HCT116 (cell line): Measurements from ENCODE around the gene TMEM203. TPM values are rescaled to one million over a fixed set of nuclear protein-coding genes. Genes with fewer than 3 reads are reported as not detected.

Experiments used
- ATAC-seq: fragments of 200-7000 bp; cut with Tn5 transposase; 2 replicates; pipeline ENCODE4 v1.9.1; 2020; ENCODE audit warnings: mild to moderate bottlenecking, moderate library complexity
- BruUV-seq: library from RNA; stranded (reverse); fragments of 400-500 nt; replicated peaks from 2 replicates; lab custom pipeline; 2021; lab: Mats Ljungman, UMichigan
- CTCF ChIA-PET: fragments of 300-600 bp; sonication (Branson Sonifier 250); formaldehyde crosslinking; loops from one replicate; lab custom pipeline; 2021; ENCODE audit warnings: antibody characterized with exemption; lab: Charles Lee
- POLR2A ChIA-PET: fragments of 300-600, 350-600 bp; sonication (Branson Sonifier 250); formaldehyde crosslinking; loops from one replicate; lab custom pipeline; 2021; ENCODE audit warnings: antibody characterized with exemption; lab: Charles Lee
- RAD21 ChIA-PET, 2 experiments: fragments of 300-600 bp; sonication (Branson Sonifier 250); formaldehyde crosslinking; loops; one replicate each; lab custom pipeline; 2023; ENCODE audit warnings: low total read pairs in 2 of 2; ENCODE audit not compliant: uncharacterized antibody in 2 of 2, unreplicated experiment in 2 of 2, low non-redundant PET in 1 of 2; lab: Charles Lee
- DNase-seq: peaks from one replicate; pipeline ENCODE4 v3.0.0-alpha.2; 2010; ENCODE audit warnings: low read depth, low spot score
- H2AFZ ChIP-seq: fragments of 200-600 bp; shearing (Covaris generic), sonication (generic); 2 replicates; pipeline ENCODE4 v1.6.1; 2017; ENCODE audit warnings: low read depth, mixed run types, mixed read lengths, antibody characterized with exemption, low read length; ENCODE audit not compliant: poor library complexity, severe bottlenecking
- H3K27ac ChIP-seq: 2 replicates; pipeline ENCODE4 v1.5.1; 2012; ENCODE audit warnings: low read depth, low read length
- H3K27me3 ChIP-seq: fragments of 200-600 bp; sonication (generic); 2 replicates; pipeline ENCODE4 v1.6.1; 2016; ENCODE audit warnings: mixed run types, low read length, mixed read lengths; ENCODE audit not compliant: insufficient read depth
- H3K36me3 ChIP-seq, 2 experiments: fragments of 200-500 bp in 1 of 2; fragments of 200-600 bp in 1 of 2; sonication (Bioruptor generic) in 1 of 2; sonication (generic) in 1 of 2; 2 replicates each; pipeline versions ENCODE4 v1.5.1 to v1.6.1; 2014 to 2016; ENCODE audit warnings: low read length in 2 of 2, inconsistent platforms in 1 of 2, mixed read lengths in 1 of 2, mixed run types in 1 of 2; ENCODE audit not compliant: insufficient read depth in 2 of 2, control insufficient read depth in 1 of 2
- H3K4me1 ChIP-seq, 2 experiments: fragments of 200-600 bp in 1 of 2; sonication (generic) in 1 of 2; 2 replicates each; pipeline versions ENCODE4 v1.5.1 to v1.6.1; 2012 to 2017; ENCODE audit warnings: low read length in 2 of 2, inconsistent platforms in 1 of 2, mild to moderate bottlenecking in 1 of 2, mixed read lengths in 1 of 2, mixed run types in 1 of 2, moderate library complexity in 1 of 2; ENCODE audit not compliant: insufficient read depth in 2 of 2, control insufficient read depth in 1 of 2
- H3K4me2 ChIP-seq: fragments of 200-600 bp; sonication (generic); 2 replicates; pipeline ENCODE4 v1.6.1; 2017; ENCODE audit warnings: mixed run types, low read length, mixed read lengths
- H3K4me3 ChIP-seq, 2 experiments: fragments of 200-600 bp in 1 of 2; sonication (generic) in 1 of 2; replicated peaks in 1 of 2; 2 replicates each; pipeline ENCODE4 v1.5.1; 2011 to 2016; ENCODE audit warnings: low read length in 2 of 2, control low read depth in 1 of 2, low read depth in 1 of 2, mild to moderate bottlenecking in 1 of 2, mixed read lengths in 1 of 2, mixed run types in 1 of 2
- H3K79me2 ChIP-seq: fragments of 200-600 bp; sonication (generic); 2 replicates; pipeline ENCODE4 v1.6.1; 2017; ENCODE audit warnings: mild to moderate bottlenecking, mixed run types, low read length, moderate library complexity, mixed read lengths; ENCODE audit not compliant: insufficient read depth
- H3K9ac ChIP-seq: fragments of 200-600 bp; sonication (generic); 2 replicates; pipeline ENCODE4 v1.6.1; 2016; ENCODE audit warnings: low read length, mixed read lengths
- H3K9me2 ChIP-seq: fragments of 200-600 bp; sonication (generic), shearing (Covaris generic); 2 replicates; pipeline ENCODE4 v1.6.1; 2017; ENCODE audit warnings: mixed run types, mild to moderate bottlenecking, moderate library complexity; ENCODE audit not compliant: insufficient read depth
- H3K9me3 ChIP-seq, 2 experiments: fragments of 200-500 bp in 1 of 2; fragments of 200-600 bp in 1 of 2; sonication (Bioruptor generic) in 1 of 2; sonication (generic) in 1 of 2; 2 replicates each; pipeline ENCODE4 v1.6.1; 2014 to 2017; ENCODE audit warnings: low read length in 2 of 2, mixed read lengths in 2 of 2, inconsistent platforms in 1 of 2, low read depth in 1 of 2, mild to moderate bottlenecking in 1 of 2, mixed run types in 1 of 2, moderate library complexity in 1 of 2; ENCODE audit not compliant: control insufficient read depth in 1 of 2, insufficient read depth in 1 of 2
- H4K20me1 ChIP-seq: fragments of 200-600 bp; sonication (generic), shearing (Covaris generic); 2 replicates; pipeline ENCODE4 v1.6.1; 2017; ENCODE audit warnings: mixed run types, mild to moderate bottlenecking, moderate library complexity; ENCODE audit not compliant: insufficient read depth
- FOSL1 ChIP-seq: IDR thresholded peaks from 2 replicates; pipeline ENCODE4 v1.6.1; 2012; ENCODE audit warnings: low read depth
- JUND ChIP-seq: IDR thresholded peaks from 2 replicates; pipeline ENCODE4 v1.6.1; 2012
- MAX ChIP-seq: IDR thresholded peaks from 2 replicates; pipeline ENCODE4 v1.6.1; 2012
- RAD21 ChIP-seq: IDR thresholded peaks from 2 replicates; pipeline ENCODE4 v1.6.1; 2012; ENCODE audit warnings: low read depth, mild to moderate bottlenecking
- SRF ChIP-seq: IDR thresholded peaks from 2 replicates; pipeline ENCODE4 v1.6.1; 2012; ENCODE audit warnings: low read depth
- YY1 ChIP-seq: IDR thresholded peaks from 2 replicates; pipeline ENCODE4 v1.6.1; 2011; ENCODE audit warnings: low read length, low read depth, moderate library complexity, mild to moderate bottlenecking; ENCODE audit not compliant: insufficient replicate concordance; ENCODE audit errors: extremely low read depth
- ZFX ChIP-seq: fragments of 450-650 bp; IDR thresholded peaks from 2 replicates; pipeline ENCODE4 v1.6.1; 2017
- ZNF274 ChIP-seq: fragments of 200-500 bp; sonication (Bioruptor generic); IDR thresholded peaks from 2 replicates; pipeline ENCODE4 v1.6.1; 2014; ENCODE audit warnings: mild to moderate bottlenecking, low read depth, low read length, inconsistent platforms
- intact Hi-C: fragments of 100-400 bp; cut with micrococcal nuclease; formaldehyde crosslinking; loops from 2 replicates; pipeline ENCODE4 v1.10.0; 2022
- total RNA-seq: library from RNA; stranded (reverse); gene quantifications from one replicate; pipeline ENCODE4 v1.2.1, GENCODE V29; 2021; ENCODE audit not compliant: unreplicated experiment
- TF ChIP-seq, protein P1 (sequence below), 3 experiments: fragments of 200-600 bp in 1 of 3; sonication (generic) in 1 of 3; IDR thresholded peaks in 2 of 3; conservative IDR thresholded peaks in 1 of 3; 2 replicates each; pipeline ENCODE4 v1.5.1; 2012 to 2017; ENCODE audit warnings: low read depth in 2 of 3, low read length in 2 of 3, antibody characterized with exemption in 1 of 3, borderline replicate concordance in 1 of 3, control low read depth in 1 of 3, mild to moderate bottlenecking in 1 of 3, mixed read lengths in 1 of 3, mixed run types in 1 of 3, moderate library complexity in 1 of 3; ENCODE audit not compliant: insufficient read depth in 1 of 3
- TF ChIP-seq, protein P2 (sequence below): IDR thresholded peaks from 2 replicates; pipeline ENCODE4 v1.6.1; 2011; ENCODE audit warnings: mild to moderate bottlenecking, low read length, moderate library complexity; ENCODE audit not compliant: insufficient replicate concordance; ENCODE audit errors: extremely low read depth
- TF ChIP-seq, protein P3 (sequence below): IDR thresholded peaks from 2 replicates; pipeline ENCODE4 v1.6.1; 2012; ENCODE audit warnings: low read depth

TMEM203 gene
- total RNA-seq, 1 experiment from 2014 or later, result 45.0 TPM

- Histone ChIP-seq H4K20me1 (peaks cover 10% of the 10 kb centered on the region; the same call in 1 of the 2 replicates), H3K9ac (no peak overlapping the region), H3K27me3 (no peaks in the 10 kb centered on the region), H3K9me3 (no peaks in the 10 kb centered on the region), H3K36me3 (peaks cover 2 to 9% of the 10 kb centered on the region in 2 experiments; a peak in 2 of 4 replicates), H3K4me3 (no peak overlapping the region), H3K4me2 (no peak overlapping the region), H2AFZ (no peak overlapping the region)
- ChIA-PET CTCF (interaction anchor here (1.0 to 1.2 kb wide), 2 partner anchors 11 to 180 kb away, joined by 4 read pairs; no protein-coding TSS in a partner anchor), POLR2A (no interaction called here), RAD21 (no interaction called here)
- intact Hi-C loops, result no loop called here
- DNase-seq, result no peak
- no TSS peak for BruUV-seq
- TF ChIP-seq MAX (no peak), RAD21 (no peak), SRF (no peak), YY1 (no peak), ZFX (no peak), FOSL1 (no peak), JUND (no peak), ZNF274 (no peak)
- TF ChIP-seq, protein P1, sequence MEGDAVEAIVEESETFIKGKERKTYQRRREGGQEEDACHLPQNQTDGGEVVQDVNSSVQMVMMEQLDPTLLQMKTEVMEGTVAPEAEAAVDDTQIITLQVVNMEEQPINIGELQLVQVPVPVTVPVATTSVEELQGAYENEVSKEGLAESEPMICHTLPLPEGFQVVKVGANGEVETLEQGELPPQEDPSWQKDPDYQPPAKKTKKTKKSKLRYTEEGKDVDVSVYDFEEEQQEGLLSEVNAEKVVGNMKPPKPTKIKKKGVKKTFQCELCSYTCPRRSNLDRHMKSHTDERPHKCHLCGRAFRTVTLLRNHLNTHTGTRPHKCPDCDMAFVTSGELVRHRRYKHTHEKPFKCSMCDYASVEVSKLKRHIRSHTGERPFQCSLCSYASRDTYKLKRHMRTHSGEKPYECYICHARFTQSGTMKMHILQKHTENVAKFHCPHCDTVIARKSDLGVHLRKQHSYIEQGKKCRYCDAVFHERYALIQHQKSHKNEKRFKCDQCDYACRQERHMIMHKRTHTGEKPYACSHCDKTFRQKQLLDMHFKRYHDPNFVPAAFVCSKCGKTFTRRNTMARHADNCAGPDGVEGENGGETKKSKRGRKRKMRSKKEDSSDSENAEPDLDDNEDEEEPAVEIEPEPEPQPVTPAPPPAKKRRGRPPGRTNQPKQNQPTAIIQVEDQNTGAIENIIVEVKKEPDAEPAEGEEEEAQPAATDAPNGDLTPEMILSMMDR (IDR thresholded peaks at IDR 0.05 in 2 of 3, conservative IDR thresholded peaks at IDR 0.05 in 1 of 3; ENCODE audit: borderline replicate concordance in 1 of 3, insufficient read depth in 1 of 3, low read depth in 2 of 3, low read length in 2 of 3), result no peak
- TF ChIP-seq, protein P2, sequence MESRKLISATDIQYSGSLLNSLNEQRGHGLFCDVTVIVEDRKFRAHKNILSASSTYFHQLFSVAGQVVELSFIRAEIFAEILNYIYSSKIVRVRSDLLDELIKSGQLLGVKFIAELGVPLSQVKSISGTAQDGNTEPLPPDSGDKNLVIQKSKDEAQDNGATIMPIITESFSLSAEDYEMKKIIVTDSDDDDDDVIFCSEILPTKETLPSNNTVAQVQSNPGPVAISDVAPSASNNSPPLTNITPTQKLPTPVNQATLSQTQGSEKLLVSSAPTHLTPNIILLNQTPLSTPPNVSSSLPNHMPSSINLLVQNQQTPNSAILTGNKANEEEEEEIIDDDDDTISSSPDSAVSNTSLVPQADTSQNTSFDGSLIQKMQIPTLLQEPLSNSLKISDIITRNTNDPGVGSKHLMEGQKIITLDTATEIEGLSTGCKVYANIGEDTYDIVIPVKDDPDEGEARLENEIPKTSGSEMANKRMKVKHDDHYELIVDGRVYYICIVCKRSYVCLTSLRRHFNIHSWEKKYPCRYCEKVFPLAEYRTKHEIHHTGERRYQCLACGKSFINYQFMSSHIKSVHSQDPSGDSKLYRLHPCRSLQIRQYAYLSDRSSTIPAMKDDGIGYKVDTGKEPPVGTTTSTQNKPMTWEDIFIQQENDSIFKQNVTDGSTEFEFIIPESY, result no peak
- TF ChIP-seq, protein P3, sequence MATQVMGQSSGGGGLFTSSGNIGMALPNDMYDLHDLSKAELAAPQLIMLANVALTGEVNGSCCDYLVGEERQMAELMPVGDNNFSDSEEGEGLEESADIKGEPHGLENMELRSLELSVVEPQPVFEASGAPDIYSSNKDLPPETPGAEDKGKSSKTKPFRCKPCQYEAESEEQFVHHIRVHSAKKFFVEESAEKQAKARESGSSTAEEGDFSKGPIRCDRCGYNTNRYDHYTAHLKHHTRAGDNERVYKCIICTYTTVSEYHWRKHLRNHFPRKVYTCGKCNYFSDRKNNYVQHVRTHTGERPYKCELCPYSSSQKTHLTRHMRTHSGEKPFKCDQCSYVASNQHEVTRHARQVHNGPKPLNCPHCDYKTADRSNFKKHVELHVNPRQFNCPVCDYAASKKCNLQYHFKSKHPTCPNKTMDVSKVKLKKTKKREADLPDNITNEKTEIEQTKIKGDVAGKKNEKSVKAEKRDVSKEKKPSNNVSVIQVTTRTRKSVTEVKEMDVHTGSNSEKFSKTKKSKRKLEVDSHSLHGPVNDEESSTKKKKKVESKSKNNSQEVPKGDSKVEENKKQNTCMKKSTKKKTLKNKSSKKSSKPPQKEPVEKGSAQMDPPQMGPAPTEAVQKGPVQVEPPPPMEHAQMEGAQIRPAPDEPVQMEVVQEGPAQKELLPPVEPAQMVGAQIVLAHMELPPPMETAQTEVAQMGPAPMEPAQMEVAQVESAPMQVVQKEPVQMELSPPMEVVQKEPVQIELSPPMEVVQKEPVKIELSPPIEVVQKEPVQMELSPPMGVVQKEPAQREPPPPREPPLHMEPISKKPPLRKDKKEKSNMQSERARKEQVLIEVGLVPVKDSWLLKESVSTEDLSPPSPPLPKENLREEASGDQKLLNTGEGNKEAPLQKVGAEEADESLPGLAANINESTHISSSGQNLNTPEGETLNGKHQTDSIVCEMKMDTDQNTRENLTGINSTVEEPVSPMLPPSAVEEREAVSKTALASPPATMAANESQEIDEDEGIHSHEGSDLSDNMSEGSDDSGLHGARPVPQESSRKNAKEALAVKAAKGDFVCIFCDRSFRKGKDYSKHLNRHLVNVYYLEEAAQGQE, result no peak
- TF ChIP-seq, all 23 proteins: peak for 0
- no peak overlapping the region for H3K27ac ChIP-seq
- no peak for ATAC-seq
- H3K4me1 ChIP-seq, result peaks cover 5 to 23% of the 10 kb centered on the region in 2 experiments
- H3K9me2 ChIP-seq, result no peaks in the 10 kb centered on the region
- H3K79me2 ChIP-seq, result peaks cover 11% of the 10 kb centered on the region
Measured at GRCh38 chr9:137247916-137248175, 42.4 kb upstream of the TMEM203 start.
